ENCODE results near the gene SLC35F3. TPM values are rescaled to one million over a fixed set of nuclear protein-coding genes. Genes with fewer than 3 reads are reported as not detected.

The SLC35F3 gene
- total RNA-seq, 1 donor from 2014 or later = not detected

GRCh38 chr1:234143681-234144080, 239.2 kb downstream of the SLC35F3 start:
- Mint-ChIP-seq H3K36me3 (ENCODE audit: low read depth) (no peaks in the 10 kb centered on the region), H3K4me3 (no peak overlapping the region), H3K27me3 (peaks cover 14% of the 10 kb centered on the region), H3K9me3 (peaks cover 8% of the 10 kb centered on the region), H3K4me1 (no peaks in the 10 kb centered on the region), H3K27ac (no peak overlapping the region)
- ChIA-PET CTCF (no interaction called here), POLR2A (no interaction called here)
- no peak for TF ChIP-seq CTCF (IDR thresholded peaks at IDR 0.05)
- DNase-seq (no peak), ATAC-seq (ENCODE audit: low read depth) (no peak)
- intact Hi-C loops (cut with micrococcal nuclease) = no loop called here

GRCh38 chr1:234144901-234145300, 240.4 kb downstream of the SLC35F3 start:
- no peak overlapping the region for H3K4me3 Mint-ChIP-seq
- no peak for TF ChIP-seq CTCF (IDR thresholded peaks at IDR 0.05)
- peaks cover 20% of the 10 kb centered on the region for H3K27me3 Mint-ChIP-seq
- H3K9me3 Mint-ChIP-seq = peaks cover 8% of the 10 kb centered on the region
- no peaks in the 10 kb centered on the region for H3K4me1 Mint-ChIP-seq
- ATAC-seq (ENCODE audit: low read depth) (no peak), DNase-seq (no peak)
- ChIA-PET CTCF (no interaction called here), POLR2A (no interaction called here)
- H3K27ac Mint-ChIP-seq = no peak overlapping the region
- intact Hi-C loops (cut with micrococcal nuclease) = no loop called here
- H3K36me3 Mint-ChIP-seq (ENCODE audit: low read depth) = no peaks in the 10 kb centered on the region

GRCh38 chr1:234148350-234148749, 243.9 kb downstream of the SLC35F3 start:
- H3K9me3 Mint-ChIP-seq = peaks cover 10% of the 10 kb centered on the region
- peaks cover 20% of the 10 kb centered on the region for H3K27me3 Mint-ChIP-seq
- CTCF ChIA-PET = no interaction called here
- POLR2A ChIA-PET = no interaction called here
- H3K27ac Mint-ChIP-seq = no peak overlapping the region
- no peaks in the 10 kb centered on the region for H3K36me3 Mint-ChIP-seq (ENCODE audit: low read depth)
- no peak overlapping the region for H3K4me3 Mint-ChIP-seq
- ATAC-seq (ENCODE audit: low read depth) = no peak
- TF ChIP-seq CTCF (IDR thresholded peaks at IDR 0.05) = no peak
- no peaks in the 10 kb centered on the region for H3K4me1 Mint-ChIP-seq
- no peak for DNase-seq
- intact Hi-C loops (cut with micrococcal nuclease) = no loop called here

- intact Hi-C loops (cut with micrococcal nuclease) = no loop called here
- Mint-ChIP-seq H3K4me3 (no peak overlapping the region), H3K4me1 (no peaks in the 10 kb centered on the region), H3K9me3 (peaks cover 10% of the 10 kb centered on the region), H3K27ac (no peak overlapping the region), H3K36me3 (ENCODE audit: low read depth) (no peaks in the 10 kb centered on the region), H3K27me3 (peaks cover 20% of the 10 kb centered on the region)
- ChIA-PET POLR2A (no interaction called here), CTCF (no interaction called here)
- no peak for TF ChIP-seq CTCF (IDR thresholded peaks at IDR 0.05)
- ATAC-seq (ENCODE audit: low read depth) (no peak), DNase-seq (no peak)
Measured at GRCh38 chr1:234148816-234149215, 244.3 kb downstream of the SLC35F3 start.

- CTCF ChIA-PET = no interaction called here
- POLR2A ChIA-PET = no interaction called here
- no peak for ATAC-seq (ENCODE audit: low read depth)
- no peak for DNase-seq
- intact Hi-C loops (cut with micrococcal nuclease) = no loop called here
- peaks cover 10% of the 10 kb centered on the region for H3K9me3 Mint-ChIP-seq
- no peaks in the 10 kb centered on the region for H3K36me3 Mint-ChIP-seq (ENCODE audit: low read depth)
- no peak overlapping the region for H3K27ac Mint-ChIP-seq
- H3K4me1 Mint-ChIP-seq = no peaks in the 10 kb centered on the region
- H3K27me3 Mint-ChIP-seq = peaks cover 20% of the 10 kb centered on the region
- no peak overlapping the region for H3K4me3 Mint-ChIP-seq
- TF ChIP-seq CTCF (IDR thresholded peaks at IDR 0.05) = no peak
Measured at GRCh38 chr1:234149217-234149616, 244.7 kb downstream of the SLC35F3 start.
